Measurements from ENCODE around the gene DLGAP3. TPM values are rescaled to one million over a fixed set of nuclear protein-coding genes. Genes with fewer than 3 reads are reported as not detected.
A peak's percentile ranks its signal among the peaks of the same experiment; 100 is the strongest.

The DLGAP3 gene
- total and polyA plus RNA-seq, 3 experiments from 2014 or later: 0.59 to 0.82 TPM; not detected in 1

DNA sequence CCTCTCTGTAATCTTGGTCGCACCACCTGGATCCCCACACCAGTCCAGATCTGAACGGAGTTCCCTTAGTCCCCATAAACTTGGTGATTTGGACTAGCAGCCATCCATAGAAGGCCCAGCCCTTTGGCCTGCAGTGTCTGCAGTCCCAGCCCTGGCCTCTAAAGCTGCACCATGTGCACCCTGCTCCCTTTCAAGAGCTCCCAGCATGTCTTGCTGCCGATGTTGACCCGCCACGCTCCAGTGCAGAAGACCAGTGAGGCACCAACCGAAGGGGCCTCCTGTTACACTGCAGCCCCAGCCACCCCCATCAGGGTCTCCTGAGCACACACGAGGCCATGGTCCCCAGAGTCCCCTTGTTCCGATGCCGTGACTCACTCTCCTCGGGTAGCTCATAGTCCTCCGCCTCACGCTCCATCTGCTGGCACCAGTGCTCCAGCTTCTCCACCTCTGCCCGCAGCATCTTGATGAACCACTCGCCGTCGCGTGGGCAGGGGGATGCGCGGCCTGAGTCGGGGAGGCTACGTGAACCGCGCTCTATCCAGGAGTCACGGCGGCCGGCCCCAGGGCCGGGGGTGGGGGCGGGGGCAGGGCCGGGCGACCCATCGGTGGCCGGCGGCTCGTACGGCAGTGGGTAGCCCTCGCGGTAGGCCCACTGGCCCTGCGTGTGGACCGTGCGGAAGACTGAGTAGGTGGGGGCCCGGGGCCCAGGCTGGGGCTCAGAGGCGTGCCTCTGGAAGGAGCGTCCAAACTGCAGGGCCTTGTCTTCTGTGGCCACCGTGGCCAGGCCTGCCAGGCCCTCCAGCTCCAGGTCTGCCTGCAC, 61.0 kb downstream of the DLGAP3 start:
- CTCF ChIA-PET: interaction anchor here (1.8 to 10.2 kb wide), 2 partner anchors 9 to 14 kb away, joined by 10 to 87 read pairs; partner anchors contain the start of gene SMIM12
- POLR2A ChIA-PET: interaction anchor here (0.5 kb wide), 1 partner anchor 1582 kb away, joined by 3 read pairs; the partner anchor contains the start of gene OSCP1
- peaks cover 17 to 24% of the 10 kb centered on the region in 2 donors for H3K27me3 Mint-ChIP-seq

DNA sequence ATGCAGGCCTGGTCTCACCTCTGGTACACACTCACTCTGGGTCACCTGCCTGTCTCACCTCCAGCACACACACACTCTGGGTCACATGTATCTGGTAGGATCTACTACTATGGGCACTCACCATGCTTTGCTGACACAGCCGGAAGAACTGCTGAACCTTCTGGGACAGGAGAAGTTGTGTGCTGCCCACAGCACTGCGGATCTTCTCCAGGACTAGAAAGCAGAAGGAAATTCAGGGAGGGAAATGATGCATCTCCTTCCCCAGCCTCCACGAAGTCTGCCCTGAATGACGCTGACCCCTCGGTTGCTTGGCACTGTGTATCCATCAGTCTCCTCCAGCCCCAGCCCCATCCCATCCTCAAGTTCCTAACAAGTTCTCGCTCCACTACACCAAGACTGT, 62.0 kb downstream of the DLGAP3 start:
- Mint-ChIP-seq H3K36me3 (peaks cover 1 to 7% (median 2%) of the 10 kb centered on the region in 3 donors), H3K27me3 (peaks cover 13 to 14% of the 10 kb centered on the region in 2 donors), H3K4me3 (peak overlapping the region; percentile 40 to 67 (median 62)), H3K9me3 (no peaks in the 10 kb centered on the region), H3K27ac (peak overlapping the region in 6 of 8 donors; percentile 12 to 79 (median 38)), H3K4me1 (peaks cover 36 to 52% (median 43%) of the 10 kb centered on the region in 3 donors)
- no peak for DNase-seq
- H3K27me3 ChIP-seq (ENCODE audit: insufficient read depth, low read length, poor library complexity, severe bottlenecking): no peaks in the 10 kb centered on the region
- no peaks in the 10 kb centered on the region for H3K9me3 ChIP-seq (ENCODE audit: low read length)
- H3K27ac ChIP-seq (ENCODE audit: low read depth, low read length): no peak overlapping the region
- POLR2A ChIA-PET: no interaction called here
- no peaks in the 10 kb centered on the region for H3K36me3 ChIP-seq (ENCODE audit: insufficient read depth, low read length)
- no peak overlapping the region for H3K4me3 ChIP-seq (ENCODE audit: low read length)
- peaks cover 36% of the 10 kb centered on the region for H3K4me1 ChIP-seq (ENCODE audit: insufficient read depth, low read length)
- CTCF ChIA-PET: interaction anchor here (1.5 to 10.2 kb wide), 5 partner anchors 13 to 118 kb away, joined by 4 to 87 read pairs (median 8); partner anchors contain the start of gene TMEM35B

More for the DNA sequence above, 61.0 kb downstream of the DLGAP3 start:
- Histone ChIP-seq H3K4me3 (ENCODE audit: low read length) (no peak overlapping the region), H3K27ac (ENCODE audit: low read depth, low read length) (no peak overlapping the region), H3K27me3 (ENCODE audit: insufficient read depth, low read length, poor library complexity, severe bottlenecking) (peaks cover 6% of the 10 kb centered on the region), H3K4me1 (ENCODE audit: insufficient read depth, low read length) (peaks cover 27% of the 10 kb centered on the region), H3K9me3 (ENCODE audit: low read length) (no peaks in the 10 kb centered on the region), H3K36me3 (ENCODE audit: insufficient read depth, low read length) (no peaks in the 10 kb centered on the region)
- Mint-ChIP-seq H3K4me3 (peak overlapping the region in 6 of 7 donors; percentile 40 to 67 (median 54)), H3K27ac (peak overlapping the region in 2 of 8 donors; percentile 15 to 65), H3K4me1 (peaks cover 26 to 42% (median 32%) of the 10 kb centered on the region in 3 donors), H3K9me3 (no peaks in the 10 kb centered on the region), H3K36me3 (peaks cover 1 to 7% (median 2%) of the 10 kb centered on the region in 3 donors)
- no peak for DNase-seq

GRCh38 chr1:34866762-34867109, 62.7 kb downstream of the DLGAP3 start:
- Histone ChIP-seq H3K4me3 (ENCODE audit: low read length) (peak overlapping the region; percentile 71), H3K27me3 (ENCODE audit: insufficient read depth, low read length, poor library complexity, severe bottlenecking) (no peaks in the 10 kb centered on the region), H3K4me1 (ENCODE audit: insufficient read depth, low read length) (peaks cover 36% of the 10 kb centered on the region), H3K36me3 (ENCODE audit: insufficient read depth, low read length) (no peaks in the 10 kb centered on the region), H3K27ac (ENCODE audit: low read depth, low read length) (peak overlapping the region; percentile 61), H3K9me3 (ENCODE audit: low read length) (no peaks in the 10 kb centered on the region)
- Mint-ChIP-seq H3K4me1 (peaks cover 37 to 55% (median 44%) of the 10 kb centered on the region in 3 donors), H3K9me3 (no peaks in the 10 kb centered on the region), H3K27ac (peak overlapping the region in 6 of 8 donors; percentile 71 to 94 (median 89)), H3K27me3 (peaks cover 7% of the 10 kb centered on the region in 2 donors), H3K4me3 (peak overlapping the region; percentile 29 to 94 (median 88)), H3K36me3 (peaks cover 1 to 7% (median 2%) of the 10 kb centered on the region in 3 donors)
- ChIA-PET POLR2A (interaction anchor here (1.0 kb wide), 1 partner anchor 14 kb away, joined by 4 read pairs; no protein-coding TSS in a partner anchor), CTCF (interaction anchor here (0.8 to 10.2 kb wide), 14 partner anchors 8 to 131 kb away, joined by 3 to 87 read pairs (median 5); partner anchors contain the start of gene TMEM35B)
- no peak for DNase-seq

DNA sequence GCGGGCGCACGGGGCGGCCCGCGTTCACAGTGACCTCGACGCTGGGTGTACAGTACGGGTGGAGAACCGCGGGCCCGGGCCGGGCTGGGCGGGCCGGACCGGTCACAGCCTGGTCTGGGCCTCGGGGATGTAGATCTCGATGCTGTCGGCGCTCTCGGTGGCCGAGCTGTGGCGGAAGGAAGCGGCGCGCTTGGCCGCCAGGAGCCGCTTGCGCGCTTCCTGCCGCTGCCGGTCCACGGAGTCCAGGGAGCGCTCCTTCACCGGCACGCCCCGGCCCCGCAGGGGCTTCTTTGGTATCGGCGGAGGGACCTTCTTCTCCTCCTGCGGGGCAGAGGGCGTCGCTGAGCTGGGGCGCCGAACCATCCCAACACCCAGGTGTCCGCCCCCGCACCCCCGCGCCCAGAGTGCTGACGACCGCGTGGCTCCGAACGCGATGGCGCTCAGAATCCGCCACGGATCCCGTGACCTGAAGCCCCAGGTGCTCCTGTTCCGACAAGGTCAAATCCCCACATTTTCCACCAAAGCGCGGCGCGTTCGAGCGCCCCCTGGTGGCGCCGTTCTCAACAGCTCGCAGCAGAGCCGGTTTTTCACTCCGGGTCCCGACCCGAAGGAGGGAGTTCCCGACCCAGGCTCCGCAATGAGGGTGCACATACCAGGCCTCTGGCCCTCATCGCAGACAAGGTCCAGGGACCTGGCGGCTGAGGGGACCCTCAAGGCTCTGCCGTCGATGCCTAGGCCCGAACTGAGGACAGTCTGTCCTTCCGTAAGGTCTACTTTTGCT, 63.3 kb downstream of the DLGAP3 start:
- H3K4me3 ChIP-seq (ENCODE audit: low read length): peak overlapping the region; percentile 71
- POLR2A ChIA-PET: interaction anchor here (1.0 kb wide), 1 partner anchor 13 kb away, joined by 4 read pairs; no protein-coding TSS in a partner anchor
- H3K4me3 Mint-ChIP-seq: peak overlapping the region; percentile 85 to 94 (median 88)

DNA sequence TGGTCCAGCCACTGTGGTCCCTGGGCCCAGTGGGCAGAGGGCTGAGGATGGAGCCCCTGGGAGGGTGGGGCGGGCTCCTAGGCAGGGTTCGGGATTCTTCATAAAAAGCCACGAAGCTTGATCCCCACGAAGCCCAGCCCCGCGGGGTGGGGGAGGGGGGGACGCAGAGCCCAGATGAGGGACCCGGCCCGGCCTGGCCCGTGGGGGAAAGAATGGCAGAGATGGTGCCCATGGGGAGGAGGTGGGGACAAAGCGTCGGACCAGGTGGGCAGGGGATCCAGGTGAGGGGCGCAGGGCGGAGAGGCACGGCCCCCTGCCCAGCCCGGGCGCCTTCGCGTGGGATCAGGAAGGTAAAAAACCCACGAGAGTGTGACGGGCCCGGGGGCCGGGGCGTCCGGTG, 63.9 kb downstream of the DLGAP3 start:
- Histone ChIP-seq H3K9me3 (ENCODE audit: low read length) (no peaks in the 10 kb centered on the region), H3K36me3 (ENCODE audit: insufficient read depth, low read length) (no peaks in the 10 kb centered on the region), H3K27me3 (ENCODE audit: insufficient read depth, low read length, poor library complexity, severe bottlenecking) (no peaks in the 10 kb centered on the region), H3K4me1 (ENCODE audit: insufficient read depth, low read length) (peaks cover 36% of the 10 kb centered on the region), H3K4me3 (ENCODE audit: low read length) (peak overlapping the region; percentile 71), H3K27ac (ENCODE audit: low read depth, low read length) (peak overlapping the region; percentile 61)
- POLR2A ChIA-PET: no interaction called here
- peaks cover under 1 to 2% (median 1%) of the 10 kb centered on the region in 3 donors for H3K36me3 Mint-ChIP-seq
- H3K9me3 Mint-ChIP-seq: no peaks in the 10 kb centered on the region
- H3K4me1 Mint-ChIP-seq: peaks cover 35 to 55% (median 45%) of the 10 kb centered on the region in 3 donors
- no peak for DNase-seq
- CTCF ChIA-PET: interaction anchor here (1.0 to 10.2 kb wide), 12 partner anchors 11 to 119 kb away, joined by 3 to 87 read pairs (median 6); partner anchors contain the start of gene TMEM35B
- peak overlapping the region in 2 of 8 donors; percentile 26 to 94 for H3K27ac Mint-ChIP-seq
- H3K4me3 Mint-ChIP-seq: peak overlapping the region; percentile 23 to 96 (median 52)
- peaks cover 0 to 3% of the 10 kb centered on the region in 2 donors for H3K27me3 Mint-ChIP-seq

More for the DNA sequence above, 63.3 kb downstream of the DLGAP3 start:
- Mint-ChIP-seq H3K27me3 (peaks cover 1 to 3% of the 10 kb centered on the region in 2 donors), H3K4me1 (peaks cover 35 to 54% (median 43%) of the 10 kb centered on the region in 3 donors), H3K36me3 (peaks cover 1 to 6% (median 2%) of the 10 kb centered on the region in 3 donors), H3K27ac (peak overlapping the region; percentile 71 to 99 (median 89)), H3K9me3 (no peaks in the 10 kb centered on the region)
- peak; percentile 86 to 92 (median 91) for DNase-seq
- Histone ChIP-seq H3K27me3 (ENCODE audit: insufficient read depth, low read length, poor library complexity, severe bottlenecking) (no peaks in the 10 kb centered on the region), H3K4me1 (ENCODE audit: insufficient read depth, low read length) (peaks cover 36% of the 10 kb centered on the region), H3K27ac (ENCODE audit: low read depth, low read length) (peak overlapping the region; percentile 61), H3K36me3 (ENCODE audit: insufficient read depth, low read length) (no peaks in the 10 kb centered on the region), H3K9me3 (ENCODE audit: low read length) (no peaks in the 10 kb centered on the region)
- CTCF ChIA-PET: interaction anchor here (0.8 to 10.2 kb wide), 14 partner anchors 8 to 132 kb away, joined by 3 to 87 read pairs (median 5); partner anchors contain the start of gene TMEM35B

- Mint-ChIP-seq H3K4me1 (peaks cover 43 to 63% (median 53%) of the 10 kb centered on the region in 3 donors), H3K4me3 (peak overlapping the region; percentile 67 to 96 (median 80)), H3K36me3 (peaks cover 0 to 2% (median 2%) of the 10 kb centered on the region in 3 donors), H3K9me3 (no peaks in the 10 kb centered on the region), H3K27ac (peak overlapping the region; percentile 57 to 92 (median 82)), H3K27me3 (peaks cover 0 to 5% of the 10 kb centered on the region in 2 donors)
- no peaks in the 10 kb centered on the region for H3K9me3 ChIP-seq (ENCODE audit: low read length)
- CTCF ChIA-PET: interaction anchor here (1.0 to 10.2 kb wide), 4 partner anchors 10 to 122 kb away, joined by 3 to 87 read pairs (median 4); no protein-coding TSS in a partner anchor
- POLR2A ChIA-PET: no interaction called here
- H3K4me1 ChIP-seq (ENCODE audit: insufficient read depth, low read length): peaks cover 43% of the 10 kb centered on the region
- no peak overlapping the region for H3K4me3 ChIP-seq (ENCODE audit: low read length)
- no peak for DNase-seq
- no peak overlapping the region for H3K27ac ChIP-seq (ENCODE audit: low read depth, low read length)
- no peaks in the 10 kb centered on the region for H3K36me3 ChIP-seq (ENCODE audit: insufficient read depth, low read length)
- no peaks in the 10 kb centered on the region for H3K27me3 ChIP-seq (ENCODE audit: insufficient read depth, low read length, poor library complexity, severe bottlenecking)
Measured at GRCh38 chr1:34864759-34865158, 64.7 kb downstream of the DLGAP3 start.

DNA sequence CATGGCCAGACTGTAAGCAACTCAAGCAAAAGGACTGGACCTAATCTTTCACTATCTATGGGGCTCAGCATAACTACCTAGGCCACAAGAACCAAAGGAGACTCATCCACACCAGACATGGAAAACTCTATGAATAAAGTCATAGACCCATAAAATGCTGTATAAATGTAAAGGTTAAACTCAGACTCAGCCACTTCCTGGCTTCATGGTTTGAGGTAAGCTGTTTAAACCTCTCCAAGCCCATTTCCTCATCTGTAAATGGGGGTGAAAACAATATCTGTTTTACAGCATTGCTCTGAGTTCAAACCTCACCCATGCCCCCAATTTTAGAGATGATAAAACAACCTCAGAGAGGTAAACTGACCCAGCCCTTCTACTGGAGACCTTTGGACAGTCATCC, 65.9 kb downstream of the DLGAP3 start:
- Histone ChIP-seq H3K4me1 (ENCODE audit: insufficient read depth, low read length) (peaks cover 50% of the 10 kb centered on the region), H3K27ac (ENCODE audit: low read depth, low read length) (no peak overlapping the region), H3K36me3 (ENCODE audit: insufficient read depth, low read length) (no peaks in the 10 kb centered on the region), H3K27me3 (ENCODE audit: insufficient read depth, low read length, poor library complexity, severe bottlenecking) (no peaks in the 10 kb centered on the region), H3K4me3 (ENCODE audit: low read length) (peak overlapping the region; percentile 53), H3K9me3 (ENCODE audit: low read length) (no peaks in the 10 kb centered on the region)
- CTCF ChIA-PET: interaction anchor here (0.7 to 10.2 kb wide), 2 partner anchors 9 to 33 kb away, joined by 3 to 87 read pairs; no protein-coding TSS in a partner anchor
- Mint-ChIP-seq H3K27me3 (peaks cover 0 to 5% of the 10 kb centered on the region in 2 donors), H3K36me3 (peaks cover 0 to 9% (median 2%) of the 10 kb centered on the region in 3 donors), H3K9me3 (no peaks in the 10 kb centered on the region), H3K27ac (peak overlapping the region; percentile 57 to 92 (median 87)), H3K4me1 (peaks cover 51 to 72% (median 63%) of the 10 kb centered on the region in 3 donors), H3K4me3 (peak overlapping the region; percentile 48 to 96 (median 75))
- DNase-seq: peak in 2 of 5 donors; percentile 13 to 37
- POLR2A ChIA-PET: no interaction called here
